ENCODE measurements around the gene HBA1.
"Not testable (repeated sequence)": the region's sequence is repeated elsewhere in the genome, so short reads cannot be mapped to it uniquely, and the experiment has no call there.

Gene HBA1

DNA sequence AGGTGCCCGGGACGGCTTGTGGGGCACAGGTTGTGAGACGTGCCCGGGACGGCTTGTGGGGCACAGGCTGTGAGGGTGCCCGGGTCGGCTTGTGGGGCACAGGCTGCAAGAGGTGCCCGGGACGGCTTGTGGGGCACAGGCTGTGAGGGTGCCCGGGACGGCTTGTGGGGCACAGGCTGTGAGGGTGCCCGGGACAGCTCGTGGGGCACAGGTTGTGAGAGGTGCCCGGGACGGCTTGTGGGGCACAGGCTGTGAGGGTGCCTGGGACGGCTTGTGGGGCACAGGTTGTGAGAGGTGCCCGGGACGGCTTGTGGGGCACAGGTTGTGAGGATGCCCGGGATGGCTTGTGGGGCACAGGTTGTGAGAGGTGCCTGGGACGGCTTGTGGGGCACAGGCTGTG is 16.2 kb upstream of the HBA1 start:
- DNase-seq (ENCODE audit: low spot score), result not testable (repeated sequence)

DNA sequence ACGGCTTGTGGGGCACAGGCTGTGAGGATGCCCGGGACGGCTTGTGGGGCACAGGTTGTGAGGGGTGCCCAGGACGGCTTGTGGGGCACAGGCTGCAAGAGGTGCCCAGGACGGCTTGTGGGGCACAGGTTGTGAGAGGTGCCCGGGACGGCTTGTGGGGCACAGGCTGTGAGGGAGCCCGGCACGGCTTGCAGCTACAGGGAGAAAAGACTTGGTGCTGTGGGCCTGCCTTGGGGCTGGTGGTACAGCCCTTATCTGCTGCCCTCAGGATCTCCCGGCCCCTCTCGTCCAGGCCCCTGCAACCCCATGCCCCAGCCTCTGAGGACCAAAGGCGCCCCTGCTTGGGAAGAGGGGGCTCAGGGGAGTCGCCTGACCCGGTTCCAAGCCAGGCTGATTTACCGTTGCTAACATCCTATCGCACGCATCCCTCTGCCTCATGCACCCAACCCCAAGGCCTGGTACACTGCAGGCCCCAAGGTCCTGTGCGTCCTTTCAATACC is 15.7 kb upstream of the HBA1 start:
- DNase-seq (ENCODE audit: low spot score), result no peak

DNA sequence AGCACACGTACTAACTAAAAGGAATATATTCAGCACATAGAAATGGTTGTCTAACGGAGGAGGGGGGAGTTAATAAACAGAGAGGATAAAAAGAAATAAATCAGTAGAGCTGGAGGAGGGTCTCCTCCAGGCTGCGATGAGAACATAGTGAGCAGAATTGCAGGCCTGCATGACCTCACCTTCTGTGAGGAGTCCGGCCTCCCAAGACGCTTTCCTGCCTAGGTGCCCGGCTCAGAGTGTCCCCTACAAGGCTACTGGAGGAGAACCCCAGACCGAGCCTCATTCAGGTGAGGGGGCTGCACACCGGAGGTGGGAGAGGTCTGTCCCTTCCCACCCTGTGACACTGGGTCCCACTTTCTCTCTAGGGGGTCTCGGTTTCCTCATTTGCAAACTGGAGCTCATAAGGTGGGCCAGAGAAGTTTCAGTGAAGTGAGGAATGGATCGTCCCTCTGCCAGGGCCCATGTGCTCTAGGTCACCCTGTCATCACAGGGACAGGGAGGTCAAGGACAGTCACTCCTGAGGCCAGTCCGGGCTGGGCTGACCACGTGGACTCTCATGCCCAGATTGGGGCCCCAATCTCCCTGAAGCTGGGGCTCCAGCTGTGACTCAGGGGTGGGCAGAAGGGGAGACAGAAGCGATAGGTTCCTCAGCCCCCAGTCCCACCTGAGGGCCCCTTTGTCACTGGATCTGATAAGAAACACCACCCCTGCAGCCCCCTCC is 14.0 kb upstream of the HBA1 start:
- DNase-seq (ENCODE audit: low spot score), result no peak

DNA sequence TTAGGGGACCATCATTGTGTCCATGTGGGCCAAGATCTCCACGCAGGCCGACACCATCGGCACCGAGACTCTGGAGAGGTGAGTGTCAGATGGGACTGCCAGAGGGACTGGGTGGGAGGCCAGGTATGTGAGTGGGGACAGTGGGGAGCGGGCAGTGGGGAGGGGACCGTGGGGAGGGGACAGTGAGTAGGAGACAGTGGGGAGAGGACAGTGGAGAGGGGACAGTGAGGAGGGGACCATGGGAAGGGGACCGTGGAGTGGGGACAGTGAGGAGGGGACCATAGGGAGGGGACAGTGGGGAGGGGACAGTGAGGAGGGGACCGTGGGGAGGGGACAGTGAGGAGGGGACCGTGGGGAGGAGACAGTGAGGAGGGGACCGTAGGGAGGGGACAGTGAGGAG is 13.3 kb upstream of the HBA1 start:
- DNase-seq (ENCODE audit: low spot score), result not testable (repeated sequence)

DNA sequence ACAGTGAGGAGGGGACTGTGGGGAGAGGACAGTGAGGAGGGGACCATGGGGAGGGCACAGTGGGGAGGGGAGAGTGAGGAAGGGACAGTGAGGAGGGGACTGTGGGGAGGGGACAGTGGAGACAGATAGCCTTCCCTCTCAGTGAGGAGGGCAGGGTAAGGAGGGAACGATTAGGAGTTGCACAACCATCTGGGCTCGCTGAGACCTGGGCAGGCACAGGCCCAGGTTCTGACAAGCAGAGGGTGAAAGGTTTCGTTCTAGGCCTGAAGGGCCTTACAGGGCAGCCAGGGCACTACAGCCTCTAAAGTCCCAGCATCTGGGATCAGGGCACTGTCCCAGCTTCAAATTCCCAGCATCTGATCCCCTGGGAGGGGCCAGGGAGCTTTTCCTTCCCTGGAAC is 12.8 kb upstream of the HBA1 start:
- DNase-seq (ENCODE audit: low spot score), result not testable (repeated sequence)

DNA sequence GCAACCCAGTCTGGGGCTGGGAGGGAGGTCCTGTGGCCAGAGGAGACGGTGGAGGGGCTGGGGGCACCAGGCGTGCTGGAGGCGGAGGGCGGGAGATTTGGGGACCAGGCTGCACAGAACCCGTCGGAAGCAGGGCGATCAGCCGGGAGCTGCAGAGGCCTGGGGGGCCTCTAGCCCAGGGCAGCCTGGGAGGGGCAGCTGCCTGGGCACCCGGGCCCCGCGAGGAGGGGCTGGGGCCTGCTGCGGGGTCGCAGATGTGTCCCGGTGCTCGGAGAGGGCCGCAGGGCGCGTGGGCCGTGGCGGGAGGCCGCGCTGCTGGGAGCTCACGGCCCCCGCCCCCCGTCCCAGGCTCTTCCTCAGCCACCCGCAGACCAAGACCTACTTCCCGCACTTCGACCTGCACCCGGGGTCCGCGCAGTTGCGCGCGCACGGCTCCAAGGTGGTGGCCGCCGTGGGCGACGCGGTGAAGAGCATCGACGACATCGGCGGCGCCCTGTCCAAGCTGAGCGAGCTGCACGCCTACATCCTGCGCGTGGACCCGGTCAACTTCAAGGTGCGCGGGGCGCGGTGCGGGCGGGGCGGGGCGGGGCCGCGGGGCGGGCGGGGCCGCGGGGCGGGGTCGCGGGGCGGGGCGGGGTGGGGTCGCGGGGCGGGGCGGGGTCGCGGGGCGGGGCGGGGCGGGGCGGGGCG is 12.2 kb upstream of the HBA1 start:
- DNase-seq (ENCODE audit: low spot score), result not testable (repeated sequence)

DNA sequence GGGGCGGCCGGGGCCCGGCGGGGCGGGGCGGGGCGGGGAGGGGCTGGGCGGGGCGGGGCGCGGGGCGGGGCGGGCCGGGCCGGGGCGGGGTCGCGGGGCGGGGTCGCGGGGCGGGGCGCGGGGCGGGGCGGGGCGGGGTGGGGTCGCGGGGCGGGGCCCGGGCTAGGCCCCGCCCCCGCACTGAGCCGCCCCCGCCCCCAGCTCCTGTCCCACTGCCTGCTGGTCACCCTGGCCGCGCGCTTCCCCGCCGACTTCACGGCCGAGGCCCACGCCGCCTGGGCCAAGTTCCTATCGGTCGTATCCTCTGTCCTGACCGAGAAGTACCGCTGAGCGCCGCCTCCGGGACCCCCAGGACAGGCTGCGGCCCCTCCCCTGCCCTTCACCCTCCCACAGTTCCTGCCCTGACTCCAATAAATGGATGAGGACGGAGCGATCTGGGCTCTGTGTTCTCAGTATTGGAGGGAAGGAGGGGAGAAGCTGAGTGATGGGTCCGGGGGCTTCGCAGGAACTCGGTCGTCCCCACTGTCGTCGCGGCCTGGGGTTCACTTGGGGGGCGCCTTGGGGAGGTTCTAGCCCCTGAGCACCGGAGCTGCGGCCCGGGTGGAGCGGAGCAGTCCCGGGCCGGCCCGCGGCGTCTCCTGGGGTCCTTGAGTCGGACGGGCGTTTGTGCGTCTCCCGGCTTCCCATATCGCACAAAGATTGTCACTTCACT is 11.5 kb upstream of the HBA1 start:
- no peak for DNase-seq (ENCODE audit: low spot score)

DNA sequence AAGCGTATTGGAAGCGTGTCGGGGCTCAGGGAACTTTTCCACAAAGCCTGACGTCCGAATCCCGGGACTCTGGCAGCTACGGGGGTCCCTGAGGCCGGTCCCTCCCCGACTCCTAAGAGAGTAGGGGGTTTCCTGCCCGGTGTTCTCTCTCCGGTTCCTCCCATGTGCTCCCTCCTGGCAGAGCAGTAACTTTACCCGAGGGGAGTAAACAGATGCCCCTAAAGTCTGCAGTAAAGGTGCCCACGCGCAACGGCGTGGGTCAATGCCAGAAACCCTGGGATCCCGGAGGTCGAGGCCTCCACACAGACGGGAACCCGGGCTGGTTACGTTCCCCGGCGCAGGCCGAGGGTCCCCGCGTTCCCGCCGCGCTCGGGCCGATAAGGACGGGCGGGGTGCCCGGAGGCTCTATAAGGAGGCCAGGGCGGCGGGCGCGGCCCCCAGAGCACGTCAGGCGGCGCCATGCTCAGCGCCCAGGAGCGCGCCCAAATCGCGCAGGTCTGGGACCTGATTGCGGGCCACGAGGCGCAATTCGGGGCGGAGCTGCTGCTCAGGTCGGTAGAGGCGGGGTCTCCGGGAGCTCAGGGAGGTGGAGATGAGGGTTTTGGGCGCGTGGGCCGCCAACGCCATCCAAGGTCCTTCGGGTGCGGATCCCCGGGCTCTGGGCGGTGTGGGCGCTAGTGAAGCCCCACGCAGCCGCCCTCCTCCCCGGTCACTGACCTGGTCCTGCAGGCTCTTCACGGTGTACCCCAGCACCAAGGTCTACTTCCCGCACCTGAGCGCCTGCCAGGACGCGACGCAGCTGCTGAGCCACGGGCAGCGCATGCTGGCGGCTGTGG is 10.7 kb upstream of the HBA1 start, which contains the start of gene HBM:
Gene HBM (plus strand): TSS at position 440 of the 836 bp plus-strand sequence. CDS start 20 bp downstream, at position 460.
- DNase-seq (ENCODE audit: low spot score), result no peak

DNA sequence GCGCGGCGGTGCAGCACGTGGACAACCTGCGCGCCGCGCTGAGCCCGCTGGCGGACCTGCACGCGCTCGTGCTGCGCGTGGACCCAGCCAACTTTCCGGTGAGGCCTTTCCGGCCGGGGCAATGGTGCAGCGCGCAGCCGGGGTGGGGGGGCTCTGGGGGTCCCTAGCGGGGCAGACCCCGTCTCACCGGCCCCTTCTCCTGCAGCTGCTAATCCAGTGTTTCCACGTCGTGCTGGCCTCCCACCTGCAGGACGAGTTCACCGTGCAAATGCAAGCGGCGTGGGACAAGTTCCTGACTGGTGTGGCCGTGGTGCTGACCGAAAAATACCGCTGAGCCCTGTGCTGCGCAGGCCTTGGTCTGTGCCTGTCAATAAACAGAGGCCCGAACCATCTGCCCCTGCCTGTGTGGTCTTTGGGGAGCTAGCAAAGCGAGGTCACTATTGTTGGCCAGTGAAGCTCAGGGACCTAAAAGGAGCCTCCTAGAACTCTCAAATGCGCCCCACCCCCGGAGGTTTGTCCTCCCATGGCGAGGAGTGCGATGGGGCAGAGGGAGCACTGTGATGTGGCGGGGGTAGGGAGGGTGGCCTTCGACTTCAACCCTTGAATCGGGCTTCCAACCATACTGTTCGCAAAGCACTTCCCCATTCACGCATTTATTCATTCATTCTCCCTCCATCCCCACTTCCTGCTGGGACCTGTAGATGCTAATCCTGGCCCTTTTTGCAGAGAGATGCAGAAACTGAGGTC is 9.9 kb upstream of the HBA1 start:
- no peak for DNase-seq (ENCODE audit: low spot score)

DNA sequence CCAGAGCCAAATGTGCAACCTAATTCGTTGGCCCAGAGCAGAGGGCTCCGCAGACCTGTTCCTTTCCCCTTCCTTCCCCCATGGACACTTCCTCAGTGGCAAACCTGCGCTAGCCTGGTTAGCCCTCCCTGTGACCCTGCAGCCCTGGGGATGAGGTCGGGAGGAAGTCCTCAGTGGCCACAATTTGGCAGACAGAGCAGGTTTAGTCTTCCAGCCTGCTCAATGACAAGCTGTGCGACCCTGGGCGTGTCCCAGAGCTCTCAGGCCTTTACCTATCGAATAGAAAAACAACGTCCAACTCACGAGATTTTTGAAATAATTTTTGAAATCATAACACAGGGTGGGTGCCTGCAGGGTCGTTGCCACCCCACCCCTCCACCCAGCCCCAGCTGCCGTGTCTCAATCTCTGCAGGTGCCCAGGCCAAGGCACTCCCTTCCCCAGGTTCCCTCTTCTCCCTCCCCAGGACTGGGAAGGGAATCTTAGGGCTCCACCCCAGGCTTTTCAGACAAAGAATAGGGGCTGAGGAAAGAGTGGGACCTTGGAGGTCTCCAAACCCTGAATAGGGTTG is 9.3 kb upstream of the HBA1 start:
- no peak for DNase-seq (ENCODE audit: low spot score)

DNA sequence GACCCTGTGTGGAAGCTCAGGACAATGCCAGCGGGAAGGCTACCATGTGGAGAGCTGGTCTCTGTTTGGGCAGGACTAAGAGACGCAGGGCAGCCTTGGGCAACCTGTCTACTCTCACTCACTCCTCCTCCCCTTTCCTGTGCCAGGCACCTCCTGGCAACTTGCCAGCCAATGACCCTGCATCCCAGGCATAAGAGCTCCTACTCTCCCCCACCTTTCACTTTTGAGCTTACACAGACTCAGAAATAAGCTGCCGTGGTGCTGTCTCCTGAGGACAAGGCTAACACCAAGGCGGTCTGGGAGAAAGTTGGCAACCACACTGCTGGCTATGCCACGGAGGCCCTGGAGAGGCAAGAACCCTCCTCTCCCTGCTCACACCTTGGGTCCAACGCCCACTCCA is 8.1 kb upstream of the HBA1 start:
- DNase-seq (ENCODE audit: low spot score), result no peak

DNA sequence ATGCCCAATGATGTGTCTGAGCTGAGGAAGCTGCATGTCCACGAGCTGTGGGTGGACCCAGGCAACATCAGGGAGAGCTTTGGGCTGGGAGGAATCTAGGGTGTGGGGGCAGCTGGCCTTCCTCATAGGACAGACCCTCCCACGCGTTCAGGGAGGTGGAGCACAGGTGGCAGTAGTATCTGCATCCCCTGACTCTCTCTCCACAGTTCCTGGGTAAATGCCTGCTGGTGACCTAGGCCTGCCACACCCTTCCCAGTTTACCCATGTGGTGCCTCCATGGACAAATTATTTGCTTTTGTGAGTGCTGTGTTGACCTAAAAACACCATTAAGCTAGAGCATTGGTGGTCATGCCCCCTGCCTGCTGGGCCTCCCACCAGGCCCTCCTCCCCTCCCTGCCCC is 7.5 kb upstream of the HBA1 start:
- no peak for DNase-seq (ENCODE audit: low spot score)

DNA sequence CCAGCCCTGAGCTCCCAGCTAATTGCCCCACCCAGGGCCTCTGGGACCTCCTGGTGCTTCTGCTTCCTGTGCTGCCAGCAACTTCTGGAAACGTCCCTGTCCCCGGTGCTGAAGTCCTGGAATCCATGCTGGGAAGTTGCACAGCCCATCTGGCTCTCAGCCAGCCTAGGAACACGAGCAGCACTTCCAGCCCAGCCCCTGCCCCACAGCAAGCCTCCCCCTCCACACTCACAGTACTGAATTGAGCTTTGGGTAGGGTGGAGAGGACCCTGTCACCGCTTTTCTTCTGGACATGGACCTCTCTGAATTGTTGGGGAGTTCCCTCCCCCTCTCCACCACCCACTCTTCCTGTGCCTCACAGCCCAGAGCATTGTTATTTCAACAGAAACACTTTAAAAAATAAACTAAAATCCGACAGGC is 6.4 kb upstream of the HBA1 start:
- not testable (repeated sequence) for DNase-seq (ENCODE audit: low spot score)

DNA sequence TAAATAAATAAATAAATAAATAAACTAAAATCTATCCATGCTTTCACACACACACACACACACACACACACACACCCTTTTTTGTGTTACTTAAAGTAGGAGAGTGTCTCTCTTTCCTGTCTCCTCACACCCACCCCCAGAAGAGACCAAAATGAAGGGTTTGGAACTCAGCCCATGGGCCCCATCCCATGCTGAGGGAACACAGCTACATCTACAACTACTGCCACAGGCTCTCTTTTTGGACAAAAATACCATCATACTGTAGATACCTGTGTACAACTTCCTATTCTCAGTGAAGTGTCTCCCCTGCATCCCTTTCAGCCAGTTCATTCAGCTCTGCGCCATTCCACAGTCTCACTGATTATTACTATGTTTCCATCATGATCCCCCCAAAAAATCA is 5.7 kb upstream of the HBA1 start:
- no peak for DNase-seq (ENCODE audit: low spot score)

DNA sequence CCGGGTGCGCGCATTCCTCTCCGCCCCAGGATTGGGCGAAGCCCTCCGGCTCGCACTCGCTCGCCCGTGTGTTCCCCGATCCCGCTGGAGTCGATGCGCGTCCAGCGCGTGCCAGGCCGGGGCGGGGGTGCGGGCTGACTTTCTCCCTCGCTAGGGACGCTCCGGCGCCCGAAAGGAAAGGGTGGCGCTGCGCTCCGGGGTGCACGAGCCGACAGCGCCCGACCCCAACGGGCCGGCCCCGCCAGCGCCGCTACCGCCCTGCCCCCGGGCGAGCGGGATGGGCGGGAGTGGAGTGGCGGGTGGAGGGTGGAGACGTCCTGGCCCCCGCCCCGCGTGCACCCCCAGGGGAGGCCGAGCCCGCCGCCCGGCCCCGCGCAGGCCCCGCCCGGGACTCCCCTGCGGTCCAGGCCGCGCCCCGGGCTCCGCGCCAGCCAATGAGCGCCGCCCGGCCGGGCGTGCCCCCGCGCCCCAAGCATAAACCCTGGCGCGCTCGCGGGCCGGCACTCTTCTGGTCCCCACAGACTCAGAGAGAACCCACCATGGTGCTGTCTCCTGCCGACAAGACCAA is 4.0 kb upstream of the HBA1 start, which contains the start of gene HBA2:
Gene HBA2 (plus strand): TSS at position 503 of the 568 bp plus-strand sequence. CDS start 37 bp downstream, at position 540.
- DNase-seq (ENCODE audit: low spot score), result not testable (repeated sequence)

DNA sequence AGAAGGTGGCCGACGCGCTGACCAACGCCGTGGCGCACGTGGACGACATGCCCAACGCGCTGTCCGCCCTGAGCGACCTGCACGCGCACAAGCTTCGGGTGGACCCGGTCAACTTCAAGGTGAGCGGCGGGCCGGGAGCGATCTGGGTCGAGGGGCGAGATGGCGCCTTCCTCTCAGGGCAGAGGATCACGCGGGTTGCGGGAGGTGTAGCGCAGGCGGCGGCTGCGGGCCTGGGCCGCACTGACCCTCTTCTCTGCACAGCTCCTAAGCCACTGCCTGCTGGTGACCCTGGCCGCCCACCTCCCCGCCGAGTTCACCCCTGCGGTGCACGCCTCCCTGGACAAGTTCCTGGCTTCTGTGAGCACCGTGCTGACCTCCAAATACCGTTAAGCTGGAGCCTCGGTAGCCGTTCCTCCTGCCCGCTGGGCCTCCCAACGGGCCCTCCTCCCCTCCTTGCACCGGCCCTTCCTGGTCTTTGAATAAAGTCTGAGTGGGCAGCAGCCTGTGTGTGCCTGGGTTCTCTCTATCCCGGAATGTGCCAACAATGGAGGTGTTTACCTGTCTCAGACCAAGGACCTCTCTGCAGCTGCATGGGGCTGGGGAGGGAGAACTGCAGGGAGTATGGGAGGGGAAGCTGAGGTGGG is 3.1 kb upstream of the HBA1 start:
- DNase-seq (ENCODE audit: low spot score), result not testable (repeated sequence)

DNA sequence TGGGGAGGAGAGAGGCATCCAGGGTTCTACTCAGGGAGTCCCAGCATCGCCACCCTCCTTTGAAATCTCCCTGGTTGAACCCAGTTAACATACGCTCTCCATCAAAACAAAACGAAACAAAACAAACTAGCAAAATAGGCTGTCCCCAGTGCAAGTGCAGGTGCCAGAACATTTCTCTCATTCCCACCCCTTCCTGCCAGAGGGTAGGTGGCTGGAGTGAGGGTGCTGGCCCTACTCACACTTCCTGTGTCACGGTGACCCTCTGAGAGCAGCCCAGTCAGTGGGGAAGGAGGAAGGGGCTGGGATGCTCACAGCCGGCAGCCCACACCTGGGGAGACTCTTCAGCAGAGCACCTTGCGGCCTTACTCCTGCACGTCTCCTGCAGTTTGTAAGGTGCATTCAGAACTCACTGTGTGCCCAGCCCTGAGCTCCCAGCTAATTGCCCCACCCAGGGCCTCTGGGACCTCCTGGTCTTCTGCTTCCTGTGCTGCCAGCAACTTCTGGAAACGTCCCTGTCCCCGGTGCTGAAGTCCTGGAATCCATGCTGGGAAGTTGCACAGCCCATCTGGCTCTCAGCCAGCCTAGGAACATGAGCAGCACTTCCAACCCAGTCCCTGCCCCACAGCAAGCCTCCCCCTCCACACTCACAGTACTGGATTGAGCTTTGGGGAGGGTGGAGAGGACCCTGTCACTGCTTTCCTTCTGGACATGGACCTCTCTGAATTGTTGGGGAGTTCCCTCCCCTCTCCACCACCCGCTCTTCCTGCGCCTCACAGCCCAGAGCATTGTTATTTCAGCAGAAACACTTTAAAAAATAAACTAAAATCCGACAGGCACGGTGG is 2.3 kb upstream of the HBA1 start:
- DNase-seq (ENCODE audit: low spot score), result not testable (repeated sequence)

DNA sequence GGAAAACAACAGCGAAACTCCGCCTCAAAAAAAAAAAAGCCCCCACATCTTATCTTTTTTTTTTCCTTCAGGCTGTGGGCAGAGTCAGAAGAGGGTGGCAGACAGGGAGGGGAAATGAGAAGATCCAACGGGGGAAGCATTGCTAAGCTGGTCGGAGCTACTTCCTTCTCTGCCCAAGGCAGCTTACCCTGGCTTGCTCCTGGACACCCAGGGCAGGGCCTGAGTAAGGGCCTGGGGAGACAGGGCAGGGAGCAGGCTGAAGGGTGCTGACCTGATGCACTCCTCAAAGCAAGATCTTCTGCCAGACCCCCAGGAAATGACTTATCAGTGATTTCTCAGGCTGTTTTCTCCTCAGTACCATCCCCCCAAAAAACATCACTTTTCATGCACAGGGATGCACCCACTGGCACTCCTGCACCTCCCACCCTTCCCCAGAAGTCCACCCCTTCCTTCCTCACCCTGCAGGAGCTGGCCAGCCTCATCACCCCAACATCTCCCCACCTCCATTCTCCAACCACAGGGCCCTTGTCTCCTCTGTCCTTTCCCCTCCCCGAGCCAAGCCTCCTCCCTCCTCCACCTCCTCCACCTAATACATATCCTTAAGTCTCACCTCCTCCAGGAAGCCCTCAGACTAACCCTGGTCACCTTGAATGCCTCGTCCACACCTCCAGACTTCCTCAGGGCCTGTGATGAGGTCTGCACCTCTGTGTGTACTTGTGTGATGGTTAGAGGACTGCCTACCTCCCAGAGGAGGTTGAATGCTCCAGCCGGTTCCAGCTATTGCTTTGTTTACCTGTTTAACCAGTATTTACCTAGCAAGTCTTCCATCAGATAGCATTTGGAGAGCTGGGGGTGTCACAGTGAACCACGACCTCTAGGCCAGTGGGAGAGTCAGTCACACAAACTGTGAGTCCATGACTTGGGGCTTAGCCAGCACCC is 1.2 kb upstream of the HBA1 start:
- no peak for DNase-seq (ENCODE audit: low spot score)

Data from HuH-7.5 (cell line).